Muscle of leg (tissue), 16 donors: ENCODE results near the gene CCL18. TPM values are rescaled to one million over a fixed set of nuclear protein-coding genes. Genes with fewer than 3 reads are reported as not detected.
A peak's percentile ranks its signal among the peaks of the same experiment; 100 is the strongest.
"Not testable (repeated sequence)": the region's sequence is repeated elsewhere in the genome, so short reads cannot be mapped to it uniquely, and the experiment has no call there.

ENCODE experiments used
- DNase-seq: peaks from one replicate; pipeline ENCODE4 v3.0.0; 2013
- H3K27ac ChIP-seq: one replicate; pipeline ENCODE4 v1.5.1; 2013; ENCODE audit warnings: mild to moderate bottlenecking, low read length, control low read depth
- H3K27me3 ChIP-seq: one replicate; pipeline ENCODE4 v1.6.1; 2013; ENCODE audit warnings: low read length; ENCODE audit not compliant: control insufficient read depth, insufficient read depth
- H3K36me3 ChIP-seq: one replicate; pipeline ENCODE4 v1.6.1; 2013; ENCODE audit warnings: low read length; ENCODE audit not compliant: control insufficient read depth, insufficient read depth
- H3K4me1 ChIP-seq: one replicate; pipeline ENCODE4 v1.6.1; 2013; ENCODE audit warnings: low read length; ENCODE audit not compliant: control insufficient read depth, insufficient read depth
- H3K4me3 ChIP-seq: one replicate; pipeline ENCODE4 v1.5.1; 2013; ENCODE audit warnings: low read length, control low read depth
- H3K9me3 ChIP-seq: replicated peaks from 2 replicates; pipeline ENCODE4 v1.6.1; 2013; ENCODE audit warnings: low read depth, low read length; ENCODE audit not compliant: control insufficient read depth
- WGBS: methylation state at CpG from one replicate; pipeline ENCODE4 v1.1.5; 2013; ENCODE audit warnings: missing lambda C conversion rate; ENCODE audit not compliant: insufficient coverage; 5-methylcytosine and 5-hydroxymethylcytosine counted together
- long read RNA-seq, 11 donors: transcript quantifications; one replicate each; lab custom pipeline, GENCODE V29; 2026
- polyA plus RNA-seq, 8 donors: library from polyadenylated mRNA; unstranded; fragments of 120-200 nt; gene quantifications; one replicate each; pipeline versions ENCODE4 v1.2.1 to v1.2.3, GENCODE V29; 2013; ENCODE audit warnings: inconsistent platforms in 1 of 8, low replicate concordance in 1 of 8; ENCODE audit not compliant: insufficient read length in 8 of 8, insufficient read depth in 1 of 8
- total RNA-seq: library from RNA; stranded (reverse); fragments of 120-200 nt; gene quantifications from one replicate; pipeline ENCODE4 v1.2.4, GENCODE V29; 2013

Gene CCL18, protein sequence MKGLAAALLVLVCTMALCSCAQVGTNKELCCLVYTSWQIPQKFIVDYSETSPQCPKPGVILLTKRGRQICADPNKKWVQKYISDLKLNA
- total RNA-seq (not detected), polyA plus RNA-seq (under 1 TPM in 3 of 8 donors, not detected in 5; 0.23 to 0.62 (median 0.23) TPM)
- long read RNA-seq, donor 1: 0 reads
- long read RNA-seq, donor 2: 0 reads
- long read RNA-seq, donor 3: 0 reads
- long read RNA-seq, donor 4: 0 reads
- long read RNA-seq, donor 5: 0 reads
- long read RNA-seq, donor 6: 0 reads
- long read RNA-seq, donor 7: 0 reads
- long read RNA-seq, donor 8: 0 reads
- long read RNA-seq, donor 9: 0 reads
- long read RNA-seq, donor 10: 0 reads
- long read RNA-seq, donor 11: 0 reads

GRCh38 chr17:36063786-36064541, at the start of gene CCL18:
CCL18 (plus strand) TSS chr17:36064272; CDS start chr17:36064343, 71 bp downstream.
- H3K4me1 ChIP-seq: no peaks in the 10 kb centered on the region
- H3K27me3 ChIP-seq: no peaks in the 10 kb centered on the region
- H3K36me3 ChIP-seq: no peaks in the 10 kb centered on the region
- no peak within 1 kb of the TSS for H3K27ac ChIP-seq
- 51% methylated on average over 3 of the region's 5 CpGs for WGBS
- no peaks in the 10 kb centered on the region for H3K9me3 ChIP-seq
- no peak for DNase-seq
- no peak within 1 kb of the TSS for H3K4me3 ChIP-seq

DNA sequence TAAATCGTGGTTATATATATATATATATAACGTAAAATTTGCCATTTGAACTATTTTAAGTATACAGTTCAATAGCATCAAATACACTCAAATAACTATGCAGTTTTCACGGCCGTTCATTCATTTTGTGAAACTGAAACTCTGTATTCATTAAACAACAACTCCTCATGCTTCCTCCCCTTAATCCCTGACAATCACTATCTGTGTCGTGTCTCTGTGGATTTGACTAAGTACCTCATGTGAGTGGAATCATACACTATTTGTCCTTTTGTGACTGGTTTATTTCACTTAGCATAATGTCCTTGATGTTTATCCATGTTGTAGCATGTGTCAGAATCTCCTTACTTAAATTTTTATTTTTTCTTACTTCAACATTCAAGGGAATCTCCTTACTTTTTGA, 49.1 kb upstream of the CCL18 start:
- Histone ChIP-seq H3K9me3 (peaks cover 8% of the 10 kb centered on the region), H3K27me3 (no peaks in the 10 kb centered on the region), H3K4me3 (no peak overlapping the region), H3K36me3 (no peaks in the 10 kb centered on the region), H3K4me1 (no peaks in the 10 kb centered on the region), H3K27ac (no peak overlapping the region)
- DNase-seq: no peak
- WGBS: 100% methylated on average over 1 of the region's 5 CpGs

- H3K27ac ChIP-seq: not testable (repeated sequence)
- WGBS: no CpG with 5 or more reads among the region's 4 CpGs
These were observed 48.2 kb upstream of the CCL18 start for GRCh38 chr17:36015895-36016294.

GRCh38 chr17:36016555-36016954, 47.5 kb upstream of the CCL18 start:
- H3K36me3 ChIP-seq: no peaks in the 10 kb centered on the region
- no peak overlapping the region for H3K4me3 ChIP-seq
- DNase-seq: no peak
- no peaks in the 10 kb centered on the region for H3K27me3 ChIP-seq
- H3K9me3 ChIP-seq: peaks cover 4% of the 10 kb centered on the region
- H3K4me1 ChIP-seq: no peaks in the 10 kb centered on the region
- WGBS: no CpG with 5 or more reads among the region's 2 CpGs
- no peak overlapping the region for H3K27ac ChIP-seq

More at GRCh38 chr17:36015895-36016294, 48.2 kb upstream of the CCL18 start:
- H3K4me3 ChIP-seq, H3K9me3 ChIP-seq, H3K27me3 ChIP-seq, H3K36me3 ChIP-seq, H3K4me1 ChIP-seq, DNase-seq: not testable (repeated sequence)

GRCh38 chr17:36017799-36018198, 46.3 kb upstream of the CCL18 start, which contains the start of gene CCL23:
CCL23 (minus strand) TSS chr17:36017972; CDS start chr17:36017897, 75 bp downstream.
- Histone ChIP-seq H3K27ac (no peak within 1 kb of the TSS), H3K36me3 (no peaks in the 10 kb centered on the region), H3K4me1 (no peaks in the 10 kb centered on the region), H3K27me3 (no peaks in the 10 kb centered on the region), H3K9me3 (no peaks in the 10 kb centered on the region), H3K4me3 (no peak within 1 kb of the TSS)
- 21% methylated on average over 4 of the region's 6 CpGs for WGBS
- DNase-seq: peak; percentile 52

DNA sequence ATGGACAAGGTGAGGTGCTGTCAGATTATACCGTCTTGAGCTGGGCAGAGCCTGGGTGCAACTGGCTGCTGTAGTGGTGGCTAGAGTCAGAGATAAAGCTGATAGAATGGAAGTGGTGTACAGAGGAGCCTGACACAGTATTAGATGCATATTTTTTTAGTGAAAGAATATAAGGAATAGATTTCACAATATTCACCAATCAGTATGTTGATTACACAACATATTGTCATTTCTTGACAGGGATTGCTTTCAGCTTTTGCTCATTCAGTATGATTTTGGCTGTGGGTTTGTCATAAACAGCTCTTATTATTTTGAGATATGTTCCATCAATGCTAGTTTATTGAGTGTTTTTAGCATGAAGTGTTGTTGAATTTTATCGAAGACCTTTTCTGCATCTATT, 44.6 kb upstream of the CCL18 start:
- no peaks in the 10 kb centered on the region for H3K27me3 ChIP-seq
- 78% methylated on average over 1 of the region's 2 CpGs for WGBS
- H3K4me1 ChIP-seq: no peaks in the 10 kb centered on the region

GRCh38 chr17:36024106-36024869, 39.8 kb upstream of the CCL18 start:
- Histone ChIP-seq H3K4me3 (no peak overlapping the region), H3K36me3 (no peaks in the 10 kb centered on the region), H3K9me3 (no peaks in the 10 kb centered on the region), H3K4me1 (no peaks in the 10 kb centered on the region), H3K27ac (no peak overlapping the region), H3K27me3 (no peaks in the 10 kb centered on the region)
- WGBS: 60% methylated on average over 1 of the region's 6 CpGs
- DNase-seq: no peak

More for the DNA sequence above, 44.6 kb upstream of the CCL18 start:
- Histone ChIP-seq H3K27ac (no peak overlapping the region), H3K36me3 (no peaks in the 10 kb centered on the region), H3K4me3 (no peak overlapping the region), H3K9me3 (no peaks in the 10 kb centered on the region)
- DNase-seq: no peak

DNA sequence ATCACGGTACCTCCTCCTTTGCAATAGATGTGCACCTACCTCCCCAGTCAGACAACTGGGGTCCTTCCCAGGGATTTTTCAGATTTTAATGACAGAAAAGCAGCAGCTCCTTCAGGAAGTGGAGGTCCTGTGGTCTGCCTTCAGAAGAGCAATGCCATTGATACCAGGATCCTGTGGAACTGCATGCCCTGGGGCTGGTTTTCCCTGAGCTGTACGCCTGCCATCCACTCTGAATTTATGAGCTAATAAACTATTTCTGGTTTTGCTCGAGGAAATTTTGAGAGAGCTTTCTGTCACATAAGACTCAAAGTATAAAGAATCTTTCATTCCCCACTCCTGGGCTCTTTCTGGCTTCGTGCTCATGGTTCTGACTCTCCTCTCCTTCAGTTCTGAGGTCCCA, 36.3 kb upstream of the CCL18 start:
- H3K9me3 ChIP-seq: no peaks in the 10 kb centered on the region
- no peaks in the 10 kb centered on the region for H3K4me1 ChIP-seq
- H3K27ac ChIP-seq: no peak overlapping the region
- no peaks in the 10 kb centered on the region for H3K27me3 ChIP-seq
- WGBS: 33% methylated on average over 2 of the region's 4 CpGs
- H3K36me3 ChIP-seq: no peaks in the 10 kb centered on the region
- no peak overlapping the region for H3K4me3 ChIP-seq
- DNase-seq: no peak

GRCh38 chr17:36030956-36031355, 33.1 kb upstream of the CCL18 start:
- Histone ChIP-seq H3K9me3 (no peaks in the 10 kb centered on the region), H3K4me1 (no peaks in the 10 kb centered on the region), H3K27me3 (no peaks in the 10 kb centered on the region), H3K27ac (no peak overlapping the region), H3K36me3 (no peaks in the 10 kb centered on the region), H3K4me3 (no peak overlapping the region)
- no CpG with 5 or more reads among the region's 1 CpG for WGBS
- DNase-seq: no peak

GRCh38 chr17:36034127-36034526, 29.9 kb upstream of the CCL18 start:
- peak; percentile 19 for DNase-seq
- no peaks in the 10 kb centered on the region for H3K36me3 ChIP-seq
- H3K9me3 ChIP-seq: no peaks in the 10 kb centered on the region
- H3K27ac ChIP-seq: no peak overlapping the region
- H3K4me3 ChIP-seq: no peak overlapping the region
- WGBS: 80% methylated on average over 1 of the region's 3 CpGs
- H3K4me1 ChIP-seq: no peaks in the 10 kb centered on the region
- H3K27me3 ChIP-seq: no peaks in the 10 kb centered on the region
